SU-DHL-6 (cell line): ENCODE results near the gene ANXA8.

Source experiments
- EZH2phosphoT487 ChIP-seq: fragments of 200-600 bp; sonication (generic), shearing (Covaris generic); conservative IDR thresholded peaks from 2 replicates; pipeline ENCODE4 v1.6.1; 2018; ENCODE audit warnings: mild to moderate bottlenecking, antibody characterized with exemption, low read length, moderate library complexity, mixed read lengths
- TF ChIP-seq, protein P1 (sequence below): fragments of 200-600 bp; sonication (generic); IDR thresholded peaks from one replicate; pipeline ENCODE4 v1.5.1; 2017; ENCODE audit warnings: antibody characterized with exemption, mild to moderate bottlenecking, low read length, moderate library complexity; ENCODE audit not compliant: insufficient read depth, poor library complexity, severe bottlenecking

DNA sequence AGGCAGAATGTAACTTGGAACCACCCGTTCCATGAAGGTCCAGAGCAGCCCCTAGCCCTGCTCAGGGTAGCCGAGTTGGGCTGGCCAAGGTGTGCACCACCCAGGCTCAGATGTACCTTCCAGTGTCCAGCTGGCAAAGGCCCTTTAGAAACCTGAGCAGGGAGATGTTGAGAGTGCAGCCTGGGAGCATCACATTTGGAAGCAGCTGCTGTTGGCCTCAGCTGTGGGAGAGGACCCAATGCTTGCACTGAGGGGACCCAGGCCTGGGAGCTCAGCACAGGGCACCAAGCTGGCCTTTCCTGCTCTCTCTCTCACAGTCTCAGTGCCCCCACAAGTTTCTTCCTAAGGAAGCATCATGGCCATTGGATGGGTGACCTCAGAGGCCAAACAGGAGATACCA is 33.5 kb downstream of the ANXA8 start:
- TF ChIP-seq, protein P1, sequence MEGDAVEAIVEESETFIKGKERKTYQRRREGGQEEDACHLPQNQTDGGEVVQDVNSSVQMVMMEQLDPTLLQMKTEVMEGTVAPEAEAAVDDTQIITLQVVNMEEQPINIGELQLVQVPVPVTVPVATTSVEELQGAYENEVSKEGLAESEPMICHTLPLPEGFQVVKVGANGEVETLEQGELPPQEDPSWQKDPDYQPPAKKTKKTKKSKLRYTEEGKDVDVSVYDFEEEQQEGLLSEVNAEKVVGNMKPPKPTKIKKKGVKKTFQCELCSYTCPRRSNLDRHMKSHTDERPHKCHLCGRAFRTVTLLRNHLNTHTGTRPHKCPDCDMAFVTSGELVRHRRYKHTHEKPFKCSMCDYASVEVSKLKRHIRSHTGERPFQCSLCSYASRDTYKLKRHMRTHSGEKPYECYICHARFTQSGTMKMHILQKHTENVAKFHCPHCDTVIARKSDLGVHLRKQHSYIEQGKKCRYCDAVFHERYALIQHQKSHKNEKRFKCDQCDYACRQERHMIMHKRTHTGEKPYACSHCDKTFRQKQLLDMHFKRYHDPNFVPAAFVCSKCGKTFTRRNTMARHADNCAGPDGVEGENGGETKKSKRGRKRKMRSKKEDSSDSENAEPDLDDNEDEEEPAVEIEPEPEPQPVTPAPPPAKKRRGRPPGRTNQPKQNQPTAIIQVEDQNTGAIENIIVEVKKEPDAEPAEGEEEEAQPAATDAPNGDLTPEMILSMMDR = no peak
- TF ChIP-seq EZH2phosphoT487 = no peak
